Endothelial cell of umbilical vein (primary cell): ENCODE results near the gene SENP5. TPM values are rescaled to one million over a fixed set of nuclear protein-coding genes. Genes with fewer than 3 reads are reported as not detected.

ENCODE experiments used
- BruUV-seq: library from RNA; stranded (reverse); fragments of 400-500 nt; replicated peaks from 2 replicates; lab custom pipeline; 2021; lab: Mats Ljungman, UMichigan
- CTCF ChIA-PET: fragments of 300-600, 350-600 bp; sonication (Branson Sonifier 250); formaldehyde crosslinking; loops from one replicate; lab custom pipeline; 2021; ENCODE audit warnings: antibody characterized with exemption, inconsistent platforms; lab: Charles Lee
- POLR2A ChIA-PET: fragments of 300-600, 350-600 bp; sonication (Branson Sonifier 250); formaldehyde crosslinking; loops from one replicate; lab custom pipeline; 2021; ENCODE audit warnings: antibody characterized with exemption, inconsistent platforms; lab: Charles Lee
- DNase-seq: peaks from one replicate; pipeline ENCODE4 v3.0.0-alpha.2; 2011; ENCODE audit warnings: low read depth, low spot score
- FAIRE-seq: peaks from 2 replicates; lab custom pipeline; 2011; peaks lifted over from hg19 to GRCh38; lab: Jason Lieb, UNC
- H2AFZ ChIP-seq: 2 replicates; pipeline ENCODE4 v1.6.0; 2012; ENCODE audit warnings: low read depth, low read length, control low read depth, inconsistent platforms
- H3K27ac ChIP-seq: 2 replicates; pipeline ENCODE4 v1.5.1; 2011; ENCODE audit warnings: low read depth, mild to moderate bottlenecking, control low read depth, low read length, moderate library complexity; ENCODE audit not compliant: insufficient read depth
- H3K27me3 ChIP-seq, 2 experiments: 2 replicates each; pipeline versions ENCODE4 v1.6.0 to v1.6.1; 2011; ENCODE audit warnings: low read length in 2 of 2, mixed read lengths in 1 of 2; ENCODE audit not compliant: control insufficient read depth in 2 of 2, insufficient read depth in 2 of 2
- H3K36me3 ChIP-seq, 2 experiments: 2 replicates in 1 of 2; 3 replicates in 1 of 2; pipeline ENCODE4 v1.5.1; 2011; ENCODE audit warnings: low read length in 2 of 2, mild to moderate bottlenecking in 1 of 2, moderate library complexity in 1 of 2; ENCODE audit not compliant: control insufficient read depth in 2 of 2, insufficient read depth in 2 of 2; ENCODE audit errors: extremely low read depth in 1 of 2
- H3K4me1 ChIP-seq: 3 replicates; pipeline ENCODE4 v1.5.1; 2011; ENCODE audit warnings: mild to moderate bottlenecking, low read length; ENCODE audit not compliant: control insufficient read depth, insufficient read depth; ENCODE audit errors: extremely low read depth
- H3K4me2 ChIP-seq: 2 replicates; pipeline ENCODE4 v1.6.1; 2011; ENCODE audit warnings: low read length, control low read depth, mixed read lengths; ENCODE audit not compliant: insufficient read depth
- H3K4me3 ChIP-seq, 3 experiments: fragments of 200-600 bp in 1 of 3; sonication (generic), shearing (Covaris generic) in 1 of 3; replicated peaks in 1 of 3; 2 replicates each; pipeline ENCODE4 v1.5.1; 2011 to 2016; ENCODE audit warnings: control low read depth in 3 of 3, low read length in 3 of 3, mild to moderate bottlenecking in 2 of 3, inconsistent platforms in 1 of 3, low read depth in 1 of 3, moderate library complexity in 1 of 3; ENCODE audit not compliant: insufficient read depth in 1 of 3
- H3K79me2 ChIP-seq: 2 replicates; pipeline ENCODE4 v1.6.0; 2012; ENCODE audit warnings: low read length, inconsistent platforms; ENCODE audit not compliant: control insufficient read depth, insufficient read depth
- H3K9ac ChIP-seq: replicated peaks from 2 replicates; pipeline ENCODE3; 2011; ENCODE audit warnings: low read length, control low read depth; ENCODE audit not compliant: insufficient read depth; ENCODE audit errors: extremely low read depth
- H3K9me1 ChIP-seq: replicated peaks from 3 replicates; pipeline ENCODE4 v1.6.0; 2011; ENCODE audit warnings: mild to moderate bottlenecking, low read length; ENCODE audit not compliant: control insufficient read depth, insufficient read depth; ENCODE audit errors: extremely low read depth
- H3K9me3 ChIP-seq: replicated peaks from 2 replicates; pipeline ENCODE4 v1.5.1; 2012; ENCODE audit warnings: low read length, inconsistent platforms; ENCODE audit not compliant: control insufficient read depth, insufficient read depth
- H4K20me1 ChIP-seq: replicated peaks from 2 replicates; pipeline ENCODE3; 2011; ENCODE audit warnings: mild to moderate bottlenecking, low read length; ENCODE audit not compliant: control insufficient read depth, insufficient read depth; ENCODE audit errors: extremely low read depth
- CTCF ChIP-seq, 2 donors: IDR thresholded peaks; 1 replicate in 1 of 2; 2 replicates in 1 of 2; pipeline ENCODE4 v1.5.1; 2011; ENCODE audit warnings: low read length in 2 of 2, mild to moderate bottlenecking in 2 of 2, moderate library complexity in 2 of 2, control low read depth in 1 of 2, inconsistent platforms in 1 of 2, low read depth in 1 of 2; ENCODE audit not compliant: insufficient read depth in 1 of 2; ENCODE audit errors: extremely low read depth in 1 of 2
- EZH2 ChIP-seq: IDR thresholded peaks from 2 replicates; pipeline ENCODE4 v1.6.1; 2012; ENCODE audit warnings: borderline replicate concordance, low read depth, mild to moderate bottlenecking, moderate library complexity, low read length, inconsistent platforms; ENCODE audit not compliant: severe bottlenecking
- FOS ChIP-seq: IDR thresholded peaks from 2 replicates; pipeline ENCODE4 v1.6.1; 2011; ENCODE audit warnings: mild to moderate bottlenecking, low read length, moderate library complexity, borderline replicate concordance; ENCODE audit not compliant: insufficient read depth
- GATA2 ChIP-seq: IDR thresholded peaks from 2 replicates; pipeline ENCODE4 v1.7.0; 2011; ENCODE audit warnings: low read depth, mild to moderate bottlenecking, moderate library complexity, mixed read lengths, low read length; ENCODE audit not compliant: insufficient read length, insufficient read depth
- JUN ChIP-seq: IDR thresholded peaks from 2 replicates; pipeline ENCODE4 v1.6.1; 2011; ENCODE audit warnings: borderline replicate concordance, low read depth; ENCODE audit not compliant: insufficient read length, insufficient read depth
- MAX ChIP-seq: IDR thresholded peaks from 2 replicates; pipeline ENCODE4 v1.6.1; 2011; ENCODE audit not compliant: insufficient read depth, insufficient read length
- MYC ChIP-seq: IDR thresholded peaks from one replicate; pipeline ENCODE4 v1.6.1; 2011; ENCODE audit warnings: mild to moderate bottlenecking, low read depth, low read length
- POLR2A ChIP-seq: IDR thresholded peaks from 2 replicates; pipeline ENCODE4 v1.6.1; 2012; ENCODE audit warnings: low read depth, mild to moderate bottlenecking, control low read depth, low read length
- POLR2AphosphoS5 ChIP-seq: IDR thresholded peaks from 2 replicates; pipeline ENCODE4 v1.6.1; 2012; ENCODE audit warnings: low read depth, mild to moderate bottlenecking, control low read depth, low read length, moderate library complexity; ENCODE audit not compliant: insufficient read depth
- dilution Hi-C: fragments of 300-500 bp; cut with MboI; formaldehyde crosslinking; loops from one replicate; pipeline ENCODE4 v1.15.0; 2019; ENCODE audit warnings: low sequenced_read_pairs; ENCODE audit not compliant: extremely low pct_ligation_motif_present
- intact Hi-C: fragments of 100-400 bp; cut with micrococcal nuclease; formaldehyde crosslinking; loops from one replicate; pipeline ENCODE4 v1.10.0; 2022
- polyA plus RNA-seq, 4 experiments: library from polyadenylated mRNA; depleted of rRNA in 3 of 4; stranded (reverse) in 3 of 4; unstranded in 1 of 4; fragments of >200 nt; gene quantifications; 2 replicates each; pipeline versions ENCODE4 v1.2.1 to v1.2.3, GENCODE V29; 2011 to 2012; ENCODE audit warnings: missing spikeins in 1 of 4
- total RNA-seq: library from RNA; stranded (reverse); gene quantifications from 2 replicates; pipeline ENCODE4 v1.2.3, GENCODE V29; 2021

SENP5 gene
- total and polyA plus RNA-seq, 2 donors (not counting 3 experiments of a cell fraction or from before 2014, with no cell fraction given): 7.9 to 33.5 TPM

- H3K4me2 ChIP-seq: peak overlapping the region; percentile 91
- H3K9me1 ChIP-seq: no peaks in the 10 kb centered on the region
- H3K27ac ChIP-seq: peak overlapping the region; percentile 73
- H3K9me3 ChIP-seq: no peaks in the 10 kb centered on the region
- peak overlapping the region; percentile 85 for H3K9ac ChIP-seq
- FAIRE-seq: peak; percentile 65
- POLR2A ChIA-PET: interaction anchor here (0.9 kb wide), 1 partner anchor 128 kb away, joined by 10 read pairs; the partner anchor contains the start of gene PAK2
- peaks cover 50% of the 10 kb centered on the region for H3K79me2 ChIP-seq
- intact Hi-C loops: no loop called here
- H3K36me3 ChIP-seq: no peaks in the 10 kb centered on the region
- TF ChIP-seq MAX: no peak
- TF ChIP-seq POLR2AphosphoS5: no peak
- TF ChIP-seq EZH2: no peak
- TF ChIP-seq JUN: no peak
- TF ChIP-seq POLR2A: no peak
- no peak for TF ChIP-seq FOS
- TF ChIP-seq CTCF (IDR thresholded peaks at IDR 0.05; ENCODE audit: extremely low read depth in 1 of 2, insufficient read depth in 1 of 2, low read depth in 1 of 2, low read length in 2 of 2): no peak
- TF ChIP-seq GATA2: no peak
- no peak for TF ChIP-seq MYC
- H4K20me1 ChIP-seq: no peaks in the 10 kb centered on the region
- peaks cover 10% of the 10 kb centered on the region for H3K4me1 ChIP-seq
- CTCF ChIA-PET: interaction anchor here (0.6 to 1.6 kb wide), 6 partner anchors 31 to 339 kb away, joined by 3 to 12 read pairs (median 6); partner anchors contain the start of gene NCBP2
- H2AFZ ChIP-seq: peak overlapping the region; percentile 67
- H3K4me3 ChIP-seq: peak overlapping the region; percentile 50 to 91 (median 73)
- no TSS peak for BruUV-seq
- no peak for DNase-seq
- dilution Hi-C loops: no loop called here
- H3K27me3 ChIP-seq: no peaks in the 10 kb centered on the region
Observed at GRCh38 chr3:196868297-196868661, 559 bp downstream of the SENP5 start.
